Nephron progenitor cell (in vitro differentiated cells): ENCODE measurements around the gene VRK1.

Source experiments
- DNase-seq: peaks from one replicate; pipeline ENCODE4 v3.0.0; 2021
- H3K27ac Mint-ChIP-seq: 2 replicates; pipeline ENCODE4 v1.8.0; 2021; ENCODE audit warnings: mild to moderate bottlenecking, moderate library complexity, mixed read lengths
- H3K27me3 Mint-ChIP-seq: 2 replicates; pipeline ENCODE4 v1.8.0; 2021; ENCODE audit warnings: mild to moderate bottlenecking, low read depth, mixed read lengths; ENCODE audit not compliant: poor library complexity
- H3K36me3 Mint-ChIP-seq: 2 replicates; pipeline ENCODE4 v1.8.0; 2021; ENCODE audit warnings: low read depth, mixed read lengths
- H3K4me1 Mint-ChIP-seq: 2 replicates; pipeline ENCODE4 v1.8.0; 2021; ENCODE audit warnings: mixed read lengths
- H3K4me3 Mint-ChIP-seq: 2 replicates; pipeline ENCODE4 v1.8.0; 2021; ENCODE audit warnings: mild to moderate bottlenecking, moderate library complexity, mixed read lengths
- H3K9me3 Mint-ChIP-seq: 2 replicates; pipeline ENCODE4 v1.8.0; 2021; ENCODE audit warnings: mild to moderate bottlenecking, moderate library complexity, mixed read lengths
- CTCF ChIP-seq: fragments of 200-600 bp; sonication (generic); IDR thresholded peaks from 2 replicates; pipeline ENCODE4 v1.5.0; 2021; ENCODE audit warnings: antibody characterized with exemption

Gene VRK1

DNA sequence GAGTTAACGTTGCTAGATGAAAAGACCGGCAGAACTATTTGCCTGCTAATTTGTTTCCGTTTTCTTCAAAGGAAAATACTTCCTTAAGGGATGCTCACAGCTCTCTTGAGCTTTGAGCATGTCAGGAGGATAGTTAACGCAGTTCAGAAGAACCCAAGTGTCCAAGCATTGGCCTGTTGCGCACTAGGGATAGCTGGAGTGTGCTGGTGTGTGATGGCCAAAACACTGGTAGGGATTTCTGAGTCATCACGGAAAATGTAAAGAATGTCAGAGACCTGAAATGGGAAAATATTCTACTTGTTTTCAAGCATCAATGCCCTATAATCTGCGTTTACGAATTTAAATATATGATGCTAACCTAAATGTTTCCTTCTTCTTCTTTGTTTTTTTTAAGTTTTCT is 97.8 kb downstream of the VRK1 start:
- TF ChIP-seq CTCF, result no peak
- Mint-ChIP-seq H3K4me1 (peaks cover 9% of the 10 kb centered on the region), H3K4me3 (no peak overlapping the region), H3K36me3 (peaks cover 8% of the 10 kb centered on the region), H3K9me3 (no peaks in the 10 kb centered on the region), H3K27ac (peak overlapping the region; percentile 47), H3K27me3 (no peaks in the 10 kb centered on the region)
- no peak for DNase-seq

- TF ChIP-seq CTCF, result no peak
- Mint-ChIP-seq H3K4me1 (peaks cover 15% of the 10 kb centered on the region), H3K4me3 (no peak overlapping the region), H3K27ac (no peak overlapping the region), H3K36me3 (peaks cover 8% of the 10 kb centered on the region), H3K27me3 (no peaks in the 10 kb centered on the region), H3K9me3 (no peaks in the 10 kb centered on the region)
- no peak for DNase-seq
Measured at GRCh38 chr14:96895658-96896271, 98.6 kb downstream of the VRK1 start.

GRCh38 chr14:96897184-96897583 is 100.0 kb downstream of the VRK1 start:
- Mint-ChIP-seq H3K36me3 (peaks cover 5% of the 10 kb centered on the region), H3K27me3 (no peaks in the 10 kb centered on the region), H3K4me1 (peaks cover 22% of the 10 kb centered on the region), H3K9me3 (no peaks in the 10 kb centered on the region), H3K27ac (no peak overlapping the region), H3K4me3 (no peak overlapping the region)
- DNase-seq, result no peak
- no peak for TF ChIP-seq CTCF

GRCh38 chr14:96901227-96901626 is 104.0 kb downstream of the VRK1 start:
- Mint-ChIP-seq H3K9me3 (no peaks in the 10 kb centered on the region), H3K36me3 (peaks cover 4% of the 10 kb centered on the region), H3K27ac (no peak overlapping the region), H3K27me3 (no peaks in the 10 kb centered on the region), H3K4me3 (no peak overlapping the region), H3K4me1 (peaks cover 27% of the 10 kb centered on the region)
- TF ChIP-seq CTCF, result no peak
- DNase-seq, result no peak

DNA sequence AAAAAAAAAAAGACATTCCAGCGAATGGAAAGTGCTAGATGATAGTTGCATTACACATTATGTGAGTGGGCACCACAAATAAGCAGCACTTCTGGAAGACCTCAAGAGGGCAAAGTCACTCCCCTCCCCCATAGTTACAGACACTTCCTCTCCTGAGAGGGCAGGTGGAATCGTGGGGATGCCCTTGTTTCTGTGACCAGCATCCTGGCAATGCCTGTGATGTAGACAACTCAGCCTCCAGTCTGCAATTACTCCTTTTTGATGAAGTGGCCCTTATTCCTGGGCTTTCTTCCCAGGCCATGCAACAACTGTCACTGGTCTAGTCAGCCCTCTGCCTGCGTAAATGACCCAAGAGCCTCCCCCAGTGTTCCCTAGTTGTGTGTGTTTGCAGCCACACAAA is 104.8 kb downstream of the VRK1 start:
- H3K4me3 Mint-ChIP-seq, result no peak overlapping the region
- TF ChIP-seq CTCF, result no peak
- no peak for DNase-seq
- peaks cover 4% of the 10 kb centered on the region for H3K36me3 Mint-ChIP-seq
- H3K4me1 Mint-ChIP-seq, result peaks cover 27% of the 10 kb centered on the region
- no peak overlapping the region for H3K27ac Mint-ChIP-seq
- no peaks in the 10 kb centered on the region for H3K9me3 Mint-ChIP-seq
- H3K27me3 Mint-ChIP-seq, result no peaks in the 10 kb centered on the region

DNA sequence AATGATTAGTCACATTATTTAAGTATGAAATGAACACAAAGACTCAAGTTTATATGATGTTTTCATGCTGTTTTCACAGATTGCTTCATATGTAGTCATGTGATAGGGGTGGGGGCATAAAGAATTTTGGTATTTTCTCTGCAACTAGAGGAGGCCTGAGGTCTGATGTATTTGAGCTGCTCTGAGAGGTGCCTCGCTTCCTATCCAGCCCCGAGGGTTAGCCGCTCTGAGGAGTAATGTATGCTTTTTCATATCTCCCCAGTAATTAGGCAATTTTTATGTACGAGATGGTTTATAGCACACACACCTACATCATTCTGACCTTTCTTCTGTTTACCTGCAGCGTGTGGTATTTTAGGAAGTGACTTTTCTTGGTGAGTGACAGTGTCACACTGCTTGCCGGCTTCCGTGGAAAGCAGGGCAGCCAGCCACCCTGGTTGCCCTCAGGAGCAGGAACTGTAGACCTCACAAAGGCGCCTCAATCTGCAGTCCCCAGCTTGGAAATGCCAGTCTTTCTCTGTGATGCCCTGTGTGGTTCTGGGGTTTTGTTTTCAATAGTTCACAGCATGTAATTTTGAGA is 106.4 kb downstream of the VRK1 start:
- H3K27me3 Mint-ChIP-seq, result no peaks in the 10 kb centered on the region
- H3K27ac Mint-ChIP-seq, result no peak overlapping the region
- no peak overlapping the region for H3K4me3 Mint-ChIP-seq

More for the DNA sequence above, 106.4 kb downstream of the VRK1 start:
- no peak for DNase-seq
- no peak for TF ChIP-seq CTCF
- peaks cover 7% of the 10 kb centered on the region for H3K36me3 Mint-ChIP-seq
- peaks cover 27% of the 10 kb centered on the region for H3K4me1 Mint-ChIP-seq
- H3K9me3 Mint-ChIP-seq, result peaks cover 4% of the 10 kb centered on the region
